ENCODE results near the gene SGO2.

DNA sequence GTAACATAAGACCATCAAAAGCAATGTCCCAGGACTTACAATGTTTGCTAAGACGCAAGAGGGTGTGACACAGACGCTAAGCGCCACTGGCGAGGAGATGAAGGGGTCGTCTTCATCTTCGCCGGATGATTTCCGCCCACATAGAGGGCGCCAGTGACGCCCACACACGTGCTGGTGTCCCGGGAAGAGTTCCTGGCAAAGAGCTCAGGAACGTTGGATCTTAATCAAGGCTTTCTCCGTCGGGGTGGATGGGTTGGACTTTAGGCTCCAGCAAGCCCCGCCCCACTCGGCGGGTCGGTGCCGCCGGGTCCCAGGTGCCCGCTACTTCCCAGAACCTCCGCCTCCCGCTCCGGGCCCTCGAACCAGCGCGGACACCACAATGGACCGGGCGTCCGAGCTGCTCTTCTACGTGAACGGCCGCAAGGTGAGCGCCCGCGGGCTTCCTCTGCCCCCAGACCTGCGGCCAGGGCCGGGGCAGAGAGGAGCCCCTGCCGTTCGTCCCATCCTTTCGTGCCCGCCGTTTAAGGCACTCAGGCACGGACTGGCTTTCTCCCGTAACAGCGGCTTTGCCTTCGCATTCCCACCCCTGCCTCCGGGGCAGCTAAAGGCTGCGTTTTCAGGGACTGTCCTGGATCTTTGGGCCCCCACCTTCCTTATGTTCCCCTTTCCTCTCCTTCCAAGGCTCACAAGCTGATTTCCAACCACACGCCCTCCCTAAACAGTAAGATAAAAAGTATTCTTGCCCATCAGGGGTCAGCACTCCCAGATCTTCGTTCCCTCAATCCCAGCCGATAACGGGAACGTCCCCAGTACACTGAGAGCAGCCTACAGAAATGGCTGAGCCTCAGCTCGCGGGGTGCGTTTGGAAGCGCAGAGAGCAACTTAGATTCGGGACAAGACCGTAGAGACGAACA is 60.0 kb downstream of the SGO2 start, which contains the start of gene AOX1:
- TF ChIP-seq, protein P1, sequence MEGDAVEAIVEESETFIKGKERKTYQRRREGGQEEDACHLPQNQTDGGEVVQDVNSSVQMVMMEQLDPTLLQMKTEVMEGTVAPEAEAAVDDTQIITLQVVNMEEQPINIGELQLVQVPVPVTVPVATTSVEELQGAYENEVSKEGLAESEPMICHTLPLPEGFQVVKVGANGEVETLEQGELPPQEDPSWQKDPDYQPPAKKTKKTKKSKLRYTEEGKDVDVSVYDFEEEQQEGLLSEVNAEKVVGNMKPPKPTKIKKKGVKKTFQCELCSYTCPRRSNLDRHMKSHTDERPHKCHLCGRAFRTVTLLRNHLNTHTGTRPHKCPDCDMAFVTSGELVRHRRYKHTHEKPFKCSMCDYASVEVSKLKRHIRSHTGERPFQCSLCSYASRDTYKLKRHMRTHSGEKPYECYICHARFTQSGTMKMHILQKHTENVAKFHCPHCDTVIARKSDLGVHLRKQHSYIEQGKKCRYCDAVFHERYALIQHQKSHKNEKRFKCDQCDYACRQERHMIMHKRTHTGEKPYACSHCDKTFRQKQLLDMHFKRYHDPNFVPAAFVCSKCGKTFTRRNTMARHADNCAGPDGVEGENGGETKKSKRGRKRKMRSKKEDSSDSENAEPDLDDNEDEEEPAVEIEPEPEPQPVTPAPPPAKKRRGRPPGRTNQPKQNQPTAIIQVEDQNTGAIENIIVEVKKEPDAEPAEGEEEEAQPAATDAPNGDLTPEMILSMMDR (IDR thresholded peaks at IDR 0.05) = peak in 1 of 3 experiments; percentile 14
- TF ChIP-seq EP300 (IDR thresholded peaks at IDR 0.05) = no peak
- no peak for TF ChIP-seq POLR2A (IDR thresholded peaks at IDR 0.05; ENCODE audit: low read depth)
- TF ChIP-seq POLR2AphosphoS5 (IDR thresholded peaks at IDR 0.05) = peak; percentile 71 to 76
